Stimulated activated CD4-positive, alpha-beta T cell treated with anti-CD3 and anti-CD28 coated beads, Interleukin-1b, Interleukin-23, amount 100 ng/mL, for 1 hour (primary cell): ENCODE results near the gene UNK.

Experiments used
- DNase-seq, 2 donors: peaks; one replicate each; pipeline ENCODE4 v3.0.0-alpha.2; 2020; ENCODE audit warnings: low read depth in 2 of 2

Gene UNK

DNA sequence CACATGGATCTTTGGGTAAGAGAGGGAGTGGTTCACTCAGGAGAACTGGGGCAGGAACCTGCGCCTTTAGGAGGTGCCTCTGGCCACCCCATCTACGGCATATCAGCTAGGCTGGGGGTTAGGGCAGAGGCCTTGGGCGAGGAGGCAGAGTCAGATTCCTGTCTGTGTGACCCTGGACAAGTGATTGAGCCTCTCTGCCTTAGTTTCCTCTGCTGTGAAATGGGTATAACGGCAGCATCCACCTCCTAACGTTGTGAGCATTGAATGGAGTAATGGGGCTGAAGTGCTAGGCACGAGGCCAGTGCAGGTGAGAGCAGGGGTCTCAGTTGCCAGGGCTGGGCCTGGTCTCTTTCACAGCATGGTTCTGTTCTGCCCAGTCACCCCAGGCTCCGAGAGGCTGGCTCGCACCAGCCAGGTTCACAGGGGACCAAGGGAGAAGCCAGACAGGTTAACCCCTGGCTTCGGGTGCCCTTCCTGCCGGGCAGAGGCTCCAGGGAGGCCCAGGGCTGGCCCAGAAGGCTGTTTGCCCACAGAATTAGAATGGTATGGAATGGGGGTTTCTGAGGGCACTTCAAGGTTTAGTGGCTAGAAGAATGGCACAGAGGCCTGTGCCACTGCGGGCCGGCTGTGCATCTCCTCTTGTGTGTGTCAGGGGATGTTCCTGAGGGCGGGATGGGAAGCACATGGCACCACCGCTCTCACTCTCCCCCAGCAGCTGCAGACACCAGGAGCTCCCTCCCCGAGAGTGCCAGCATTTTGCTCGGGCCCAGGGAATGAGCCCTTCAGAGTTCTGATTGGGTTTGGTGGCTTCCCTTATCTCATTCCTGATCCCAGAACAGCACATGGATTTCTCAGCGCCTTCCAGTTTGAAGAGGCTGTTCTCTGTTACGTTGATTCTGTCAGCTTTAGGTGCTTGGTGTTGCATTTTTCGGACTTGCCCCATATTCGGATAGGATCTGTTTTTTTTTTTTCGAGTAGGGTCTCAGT is 35.8 kb downstream of the UNK start:
- DNase-seq: no peak

DNA sequence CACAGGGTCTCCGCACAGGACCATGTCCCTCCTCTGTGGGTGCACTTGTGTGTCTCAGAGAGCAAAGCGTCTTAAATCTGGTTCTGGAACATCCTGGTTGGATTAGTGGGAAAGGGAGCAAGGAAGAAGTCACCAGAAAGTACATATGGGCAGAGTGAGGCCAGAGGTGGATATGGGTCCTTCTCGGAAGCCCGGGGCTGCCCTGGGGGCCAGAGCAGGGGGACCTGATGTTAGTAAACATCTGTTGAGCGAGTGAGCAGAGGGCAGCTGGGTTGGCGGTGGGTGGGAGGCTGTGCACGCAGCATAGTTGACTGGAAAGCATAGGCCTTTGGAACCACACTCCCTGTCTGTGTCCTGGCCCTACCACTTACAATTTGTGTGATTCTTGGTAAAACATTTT is 36.9 kb downstream of the UNK start:
- no peak for DNase-seq

DNA sequence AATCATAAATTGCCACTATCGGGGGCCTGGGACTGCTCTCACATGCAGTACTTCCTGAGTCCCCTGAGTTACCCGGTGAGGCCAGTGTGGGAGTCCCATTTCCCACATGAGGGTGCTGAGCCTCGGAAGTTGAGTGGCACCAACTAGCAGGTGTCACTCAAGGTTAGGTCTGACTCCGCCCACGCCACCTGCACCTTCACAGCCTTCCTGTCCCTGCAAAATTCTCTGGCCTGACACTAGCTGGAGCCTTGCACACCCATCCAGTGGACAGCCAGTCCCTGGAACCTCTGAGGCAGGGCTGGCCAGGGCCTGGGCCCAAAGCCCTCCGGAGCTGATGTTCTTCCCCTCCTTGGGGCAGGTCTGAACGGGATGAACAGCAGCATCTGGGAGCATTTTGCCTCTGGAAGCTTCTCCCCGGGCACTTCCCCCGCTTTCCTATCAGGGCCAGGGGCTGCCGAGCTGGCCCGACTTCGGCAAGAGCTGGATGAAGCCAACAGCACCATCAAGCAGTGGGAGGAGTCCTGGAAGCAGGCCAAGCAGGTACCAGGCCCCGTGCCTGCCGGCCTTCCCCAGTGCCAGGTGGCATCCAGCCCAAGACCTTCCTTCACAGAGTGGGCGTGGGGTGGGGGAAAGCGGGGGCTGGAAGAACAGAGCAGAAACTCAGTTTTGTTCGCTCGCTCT is 37.7 kb downstream of the UNK start:
- DNase-seq: no peak

DNA sequence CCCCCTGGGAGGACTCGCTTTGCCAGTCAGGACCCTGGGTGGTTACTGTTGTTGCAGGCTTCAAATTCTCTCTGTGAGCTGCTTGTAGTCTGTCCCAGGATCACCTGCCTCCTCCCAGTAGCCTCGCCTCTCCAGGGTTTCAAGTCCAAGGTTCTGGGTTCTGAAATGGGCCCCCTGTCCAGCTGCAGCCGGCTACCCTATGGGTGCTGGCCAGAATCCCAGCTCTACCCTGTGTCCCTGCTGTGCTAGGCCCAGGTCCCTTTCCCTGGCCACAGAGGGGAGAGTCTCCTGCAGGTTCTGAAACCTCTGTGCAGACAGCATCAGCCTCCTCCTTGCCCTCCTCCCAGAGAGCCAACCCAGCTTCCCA is 38.2 kb downstream of the UNK start:
- DNase-seq: no peak

DNA sequence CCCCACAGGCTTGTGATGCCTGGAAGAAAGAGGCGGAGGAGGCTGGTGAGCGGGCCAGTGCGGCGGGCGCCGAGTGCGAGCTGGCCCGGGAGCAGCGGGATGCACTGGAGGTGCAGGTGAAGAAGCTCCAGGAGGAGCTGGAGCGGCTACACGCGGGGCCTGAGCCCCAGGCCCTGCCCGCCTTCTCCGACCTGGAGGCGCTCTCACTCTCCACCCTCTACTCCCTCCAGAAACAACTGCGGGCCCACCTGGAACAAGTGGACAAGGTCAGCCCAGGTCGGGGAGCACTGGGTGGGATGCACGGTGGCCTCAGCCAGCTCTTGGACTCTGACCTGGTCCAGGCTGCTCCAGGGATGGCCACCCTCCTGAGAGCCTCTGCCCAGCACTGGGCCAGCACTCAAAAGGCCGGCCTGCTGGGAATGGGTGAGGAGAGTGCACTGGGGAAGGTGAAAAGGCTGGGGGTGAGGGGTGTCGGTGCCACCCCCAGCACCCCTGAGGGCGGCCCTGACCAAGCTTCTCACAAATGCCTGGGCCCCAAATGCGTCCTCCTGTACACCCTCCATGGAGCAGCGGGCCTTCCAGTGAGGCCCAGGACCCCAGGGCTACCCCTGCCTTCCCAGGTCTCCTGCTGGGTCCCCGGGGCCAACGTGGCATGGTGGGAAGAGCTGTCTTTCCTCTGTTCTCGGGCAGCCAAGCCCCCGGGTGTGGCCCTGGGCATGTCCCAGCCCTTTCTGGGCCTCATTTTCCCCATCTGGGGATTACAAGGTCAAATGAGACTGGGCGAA is 38.8 kb downstream of the UNK start:
- no peak for DNase-seq

DNA sequence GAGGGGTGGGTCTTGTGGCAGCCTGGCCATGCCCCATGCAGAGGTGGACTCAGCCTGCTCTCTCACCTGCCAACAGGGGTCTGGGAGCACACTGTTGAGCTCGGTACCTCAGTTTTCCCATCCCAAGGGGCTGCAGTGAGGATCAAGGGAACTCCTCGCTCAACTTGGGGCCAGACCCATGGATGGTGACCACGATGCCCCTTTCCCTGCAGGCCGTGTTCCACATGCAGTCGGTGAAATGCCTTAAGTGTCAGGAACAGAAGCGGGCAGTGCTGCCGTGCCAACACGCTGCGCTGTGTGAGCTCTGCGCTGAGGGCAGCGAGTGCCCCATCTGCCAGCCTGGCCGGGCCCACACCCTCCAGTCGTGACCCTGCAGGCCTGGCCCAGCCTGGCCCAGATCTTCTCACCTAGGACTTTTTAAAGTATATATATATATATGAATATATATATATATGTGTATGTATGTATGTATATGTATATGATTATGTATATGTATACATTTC is 39.5 kb downstream of the UNK start:
- DNase-seq: no peak

DNA sequence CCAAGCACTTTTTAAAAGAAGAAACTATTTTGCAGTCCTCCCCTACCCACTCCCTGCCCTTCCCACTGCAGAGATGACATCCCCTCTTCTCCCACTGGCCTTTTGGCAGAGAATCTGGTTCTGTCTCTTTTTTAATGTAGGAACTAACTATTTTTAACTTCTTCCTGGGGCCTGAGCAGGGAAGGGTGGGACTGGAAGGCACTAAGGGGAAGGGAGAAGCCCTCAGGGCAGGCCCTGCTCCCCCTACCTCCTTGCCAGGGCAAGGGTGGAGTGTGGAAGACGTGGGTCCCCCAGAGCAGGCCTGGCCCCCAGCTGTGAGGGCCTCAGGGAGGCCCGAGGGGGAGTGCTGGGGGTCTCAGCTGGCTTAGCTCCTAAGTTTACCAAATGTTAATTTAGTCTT is 40.1 kb downstream of the UNK start:
- no peak for DNase-seq

DNA sequence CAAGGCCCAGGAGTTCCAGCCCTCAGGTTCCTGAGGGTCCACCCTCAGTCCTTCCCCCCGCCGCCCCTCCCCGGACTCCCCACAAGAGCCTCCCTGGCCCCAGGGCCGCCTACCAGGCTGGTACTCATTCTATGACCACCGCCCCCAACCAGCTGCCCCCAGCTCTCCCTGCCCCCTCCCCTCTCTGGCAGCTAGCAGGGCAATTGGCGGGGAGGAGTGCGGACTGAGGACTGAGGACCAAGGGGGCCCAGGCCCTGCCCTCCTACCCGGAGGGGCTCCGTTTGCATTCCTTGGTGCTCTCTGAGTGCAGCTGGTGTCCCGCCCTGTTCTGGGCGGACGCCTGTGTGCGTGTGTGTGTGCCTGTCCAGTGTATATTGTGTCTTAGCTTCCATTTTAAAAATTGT is 40.5 kb downstream of the UNK start:
- DNase-seq: no peak

DNA sequence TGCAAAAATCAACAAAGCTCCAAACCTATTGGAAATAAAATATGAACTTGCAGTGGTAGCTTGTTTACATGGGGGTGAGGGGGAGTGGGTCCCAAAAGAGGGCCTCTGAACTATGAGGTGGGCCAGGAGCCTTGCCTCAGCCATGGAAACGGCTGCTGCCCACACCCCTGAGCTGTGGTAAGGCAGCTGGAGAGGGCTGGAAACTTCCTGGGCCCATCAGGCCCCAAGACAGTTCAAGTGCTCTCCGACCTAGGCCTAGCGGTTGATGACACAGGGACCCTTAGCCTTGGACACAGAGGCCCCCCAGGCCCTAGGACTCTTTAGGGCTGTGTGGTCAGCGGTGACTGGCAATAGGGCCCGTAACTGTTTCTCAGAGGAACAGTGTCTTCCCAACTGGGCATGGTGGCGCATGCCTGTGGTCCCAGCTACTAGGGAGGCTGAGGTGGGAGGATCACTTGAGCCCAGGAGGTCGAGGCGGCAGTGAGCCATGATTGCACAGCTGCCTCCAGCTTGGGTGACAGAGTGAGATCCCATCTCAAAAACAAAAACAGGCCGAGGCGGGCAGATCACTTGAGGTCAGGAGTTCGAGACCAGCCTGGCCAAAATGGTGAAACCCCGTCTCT is 41.3 kb downstream of the UNK start:
- no peak for DNase-seq

DNA sequence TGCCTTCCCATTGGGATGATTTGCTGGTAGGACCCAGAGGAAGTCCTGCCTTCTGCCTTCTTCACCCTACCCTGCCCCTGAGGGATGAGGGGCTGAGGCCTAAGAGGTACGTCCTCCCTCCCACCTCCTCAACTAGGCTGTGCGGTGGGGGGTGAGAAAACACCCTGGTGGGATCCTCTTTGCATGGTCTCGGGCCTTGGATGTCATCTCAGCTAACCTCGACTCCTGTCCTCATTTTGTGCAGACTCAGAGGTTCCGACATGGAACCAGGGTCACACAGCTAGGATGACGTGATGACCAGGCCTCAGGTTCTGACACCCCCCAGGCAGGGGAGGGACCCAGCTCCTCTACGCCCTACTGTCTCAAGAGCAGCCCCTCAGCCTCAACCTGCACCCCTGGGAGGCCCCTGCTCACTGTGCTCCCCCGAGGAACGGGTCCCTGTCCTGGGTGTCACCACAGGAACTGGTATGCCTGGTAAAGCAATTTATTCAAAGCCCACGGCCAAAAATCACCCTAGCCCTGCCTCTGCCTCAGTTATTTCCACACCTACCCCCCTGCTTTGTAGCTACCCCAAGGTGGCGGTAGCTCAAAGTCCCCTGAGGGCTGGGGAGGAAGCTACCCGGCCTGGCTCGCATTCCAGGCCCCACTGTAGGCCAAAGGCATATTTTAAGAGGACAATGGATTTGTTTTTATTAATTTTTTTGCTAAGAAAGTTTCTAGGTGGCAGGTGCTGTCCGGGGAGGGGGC is 42.1 kb downstream of the UNK start:
- DNase-seq: no peak

DNA sequence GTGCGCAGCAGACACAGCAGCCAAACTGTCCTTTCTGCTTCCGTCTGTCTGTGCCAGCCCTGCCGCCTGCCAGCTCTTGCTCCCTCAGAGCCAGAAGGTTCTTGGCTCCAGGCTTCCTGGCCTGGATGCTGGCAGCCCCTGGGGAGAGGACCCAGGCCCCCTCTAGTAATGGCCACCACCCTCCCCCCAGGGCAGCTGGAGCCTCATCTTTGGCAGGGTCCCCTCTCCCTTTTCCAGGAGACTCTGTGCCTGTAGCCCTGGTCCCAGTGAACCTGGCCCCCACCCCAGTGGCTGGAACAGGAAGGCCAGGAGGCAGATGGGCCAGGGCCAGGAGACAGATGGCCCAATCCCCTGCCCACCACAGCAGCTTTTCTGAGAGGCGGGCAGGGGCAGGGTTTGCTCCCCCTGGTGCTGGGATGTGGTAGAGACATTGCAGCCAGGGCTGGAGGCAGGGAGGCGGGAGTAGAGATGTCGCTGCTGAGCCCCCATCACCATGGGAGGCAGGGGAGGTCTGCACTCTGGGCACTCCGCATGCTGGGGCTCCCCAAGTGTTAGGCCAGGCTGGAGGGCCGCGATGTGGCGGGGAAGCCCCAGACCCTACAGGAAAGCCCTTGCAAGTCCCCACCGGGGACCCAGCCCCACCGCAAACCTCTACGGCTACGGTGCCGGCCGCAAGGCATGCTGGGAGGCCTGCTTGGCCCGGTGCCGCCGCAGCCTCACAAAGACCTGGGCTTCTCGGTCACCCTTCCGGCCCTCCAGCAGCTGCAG is 42.9 kb downstream of the UNK start:
- DNase-seq: peak in 1 of 2 donors; percentile 55

DNA sequence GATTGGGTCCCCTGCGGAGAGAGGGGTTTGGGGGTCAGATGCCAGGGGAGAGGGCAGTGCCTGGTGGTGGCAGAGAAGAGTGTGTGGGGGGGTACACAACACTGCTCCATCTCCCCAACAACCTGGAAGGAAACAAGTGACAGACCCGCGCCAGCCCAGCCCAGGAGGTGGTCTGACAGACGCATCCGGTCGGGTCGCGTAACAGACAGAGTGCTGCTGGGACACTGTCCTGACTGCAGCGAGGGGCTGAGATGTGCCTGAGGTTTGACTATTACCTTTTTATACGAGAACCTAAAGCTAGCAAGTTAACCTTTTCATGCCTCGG is 43.4 kb downstream of the UNK start:
- DNase-seq: no peak

DNA sequence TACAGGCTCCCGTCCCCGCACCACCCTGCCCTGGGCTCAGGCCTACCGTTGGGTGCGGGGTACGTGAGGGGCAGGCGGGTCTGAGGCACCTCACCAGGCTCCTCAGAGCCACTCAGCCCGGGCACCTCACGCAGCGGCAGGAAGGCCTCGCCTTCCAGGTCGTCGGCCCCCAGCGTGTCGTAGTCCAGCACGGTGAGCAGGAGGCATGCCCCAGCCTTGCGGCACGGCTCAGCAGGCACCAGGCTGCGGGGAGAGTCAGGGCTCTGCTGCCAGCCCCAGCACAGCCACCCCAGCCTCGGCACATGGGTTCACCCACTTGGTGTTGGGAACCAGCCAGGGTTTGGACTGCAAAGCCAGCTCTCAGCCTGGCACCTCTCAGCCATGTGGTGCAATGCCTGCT is 44.1 kb downstream of the UNK start:
- no peak for DNase-seq

DNA sequence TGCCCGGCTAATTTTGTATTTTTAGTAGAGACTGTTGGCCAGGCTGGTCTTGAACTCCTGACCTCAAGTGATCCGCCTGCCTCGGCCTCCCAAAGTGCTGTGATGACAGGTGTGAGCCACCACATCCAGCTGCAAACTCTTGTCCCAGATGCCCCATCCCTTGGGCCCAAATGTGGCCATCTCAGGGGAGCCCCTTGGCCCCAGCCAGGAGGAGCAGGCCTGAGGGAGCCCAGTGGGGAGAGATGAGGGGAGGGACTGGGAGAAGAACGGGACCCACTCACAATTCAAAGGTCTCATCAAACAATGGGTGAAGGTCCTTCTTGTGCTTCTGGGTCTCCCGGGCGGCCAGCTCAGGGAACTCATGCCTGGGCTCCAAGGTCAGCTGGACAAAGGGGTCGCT is 45.1 kb downstream of the UNK start:
- DNase-seq: no peak

DNA sequence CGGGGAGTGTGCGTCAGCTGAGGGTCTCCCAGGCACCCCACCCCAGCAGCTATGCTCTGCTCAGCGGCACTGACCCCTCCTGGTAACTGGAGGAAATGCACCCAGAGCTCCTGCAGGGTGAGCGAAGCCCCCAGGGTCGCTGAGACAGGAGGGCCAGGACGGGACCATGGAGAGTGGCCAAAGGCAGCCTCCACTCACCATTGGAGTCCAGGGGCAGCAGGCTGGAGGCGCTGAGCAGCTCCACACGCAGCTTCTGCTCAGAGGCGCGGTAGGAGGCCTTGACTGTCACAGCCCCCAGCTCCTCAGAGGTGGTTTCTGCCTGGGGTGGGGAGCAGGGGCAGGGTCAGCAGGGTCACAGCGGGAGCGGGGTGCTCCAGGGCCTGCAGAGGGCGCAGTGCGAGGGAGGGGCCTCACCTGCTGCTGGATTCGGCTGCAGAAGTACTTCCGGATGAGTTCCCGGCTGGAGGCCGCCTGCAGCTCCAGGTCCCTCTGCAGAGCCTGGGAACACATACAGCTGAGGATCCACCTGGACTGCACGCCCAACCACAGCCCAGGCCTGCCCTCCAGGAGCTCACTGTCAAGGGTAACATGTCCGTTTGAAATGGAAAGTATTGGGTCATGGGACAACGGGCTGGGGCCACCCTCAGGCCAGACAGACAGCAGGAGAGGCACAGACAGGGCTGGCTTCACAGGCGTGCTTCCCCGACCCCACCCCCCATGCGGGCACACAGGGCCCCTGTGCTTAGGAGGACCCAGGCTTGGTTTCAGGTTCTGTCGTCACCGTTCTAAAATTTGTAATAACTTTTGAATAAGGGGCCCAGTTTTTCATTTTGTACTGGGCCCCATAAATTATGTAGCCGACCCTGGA is 45.8 kb downstream of the UNK start:
- DNase-seq: no peak

DNA sequence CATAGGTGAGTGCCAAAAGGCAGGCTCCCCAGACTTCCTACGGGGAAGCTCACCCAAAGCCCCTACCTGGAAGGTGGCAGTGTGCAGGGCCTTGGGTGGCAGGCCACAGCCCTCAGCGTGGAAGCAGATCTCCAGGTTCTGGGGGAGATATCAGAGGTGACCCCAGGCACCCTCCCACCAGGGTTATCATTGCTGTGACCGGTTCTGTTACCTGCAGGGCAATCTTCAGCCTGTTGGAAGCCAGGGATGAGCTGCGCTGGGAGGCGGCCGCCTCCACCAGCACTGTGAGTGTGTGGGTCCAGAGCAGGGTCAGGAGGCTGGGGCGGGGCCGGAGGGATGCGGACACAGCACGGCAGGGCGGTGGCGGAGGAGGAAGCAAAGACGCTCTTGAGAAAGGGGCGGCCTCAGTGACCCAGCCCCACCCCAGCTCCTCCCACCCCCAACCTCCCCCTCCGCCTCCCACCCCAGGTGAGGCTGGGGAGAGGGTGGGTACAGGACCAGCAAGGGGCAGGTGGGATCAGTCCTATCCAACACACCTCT is 46.5 kb downstream of the UNK start:
- no peak for DNase-seq

DNA sequence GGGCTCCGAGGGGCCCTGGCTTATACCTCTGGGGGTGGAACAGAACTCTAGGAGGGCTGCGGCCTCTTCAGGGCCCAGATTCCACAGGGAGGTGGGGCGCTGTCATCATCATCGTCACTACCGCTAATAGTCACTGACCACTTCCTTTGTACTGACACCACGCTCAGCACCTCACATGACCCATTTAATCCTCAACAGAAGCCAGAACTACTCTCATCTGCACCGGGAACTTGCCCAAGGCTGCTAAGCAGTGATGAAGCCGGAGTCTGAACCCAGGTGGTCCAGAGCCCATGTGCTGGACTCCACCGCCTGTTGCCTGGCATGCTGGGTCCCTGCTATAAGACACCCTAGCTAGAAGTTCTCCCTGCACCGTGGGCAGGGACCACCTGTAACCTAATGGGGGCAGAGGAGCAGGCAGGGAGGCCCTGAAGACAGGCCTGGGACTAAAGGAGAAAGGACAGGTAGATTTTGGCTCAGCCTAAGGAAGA is 47.6 kb downstream of the UNK start:
- DNase-seq: no peak

DNA sequence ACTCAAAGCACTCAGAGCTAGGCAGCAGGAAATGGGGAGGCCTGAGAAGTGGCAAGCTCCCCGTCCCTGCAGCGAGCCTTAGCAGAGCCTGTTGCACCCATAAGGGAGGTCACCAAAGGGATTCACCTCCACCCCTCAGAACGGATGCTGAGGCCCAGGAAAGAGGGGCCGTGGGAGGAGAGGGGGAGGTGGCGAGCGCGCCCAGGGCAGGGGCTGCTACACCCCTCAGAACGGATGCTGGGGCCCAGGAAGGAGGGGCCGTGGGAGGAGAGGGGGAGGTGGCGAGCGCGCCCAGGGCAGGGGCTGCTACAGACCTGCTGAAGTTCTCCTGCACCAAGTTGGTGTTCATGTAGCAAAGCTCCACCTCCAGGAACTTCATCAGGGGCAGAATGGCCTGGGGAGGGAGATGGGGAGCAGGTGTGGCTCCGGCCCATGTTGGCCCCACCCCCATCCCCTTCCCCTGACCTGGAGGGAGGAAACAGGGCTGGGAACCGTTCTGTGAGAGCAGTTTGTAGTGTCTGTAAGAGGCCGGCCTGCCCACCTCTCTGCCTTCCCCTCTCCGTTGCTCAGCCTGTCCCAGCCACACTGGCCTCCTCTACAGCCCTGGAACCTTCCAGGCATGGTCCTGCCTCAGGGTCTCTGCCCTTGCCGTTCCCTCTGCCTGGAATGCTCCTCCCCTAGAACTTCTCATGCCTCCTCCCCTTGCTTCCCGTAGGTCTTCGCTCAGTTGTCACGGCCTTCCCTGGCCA is 48.2 kb downstream of the UNK start:
- DNase-seq: no peak
